Limb (tissue), 2 donors: Measurements from ENCODE around the gene ETFA.
A peak's percentile ranks its signal among the peaks of the same experiment; 100 is the strongest.
"Not testable (repeated sequence)": the region's sequence is repeated elsewhere in the genome, so short reads cannot be mapped to it uniquely, and the experiment has no call there.

ENCODE experiments used
- DNase-seq, 2 donors: peaks; one replicate each; pipeline ENCODE4 v3.0.0-alpha.2; 2016; ENCODE audit errors: extremely low spot score in 2 of 2

Gene ETFA

DNA sequence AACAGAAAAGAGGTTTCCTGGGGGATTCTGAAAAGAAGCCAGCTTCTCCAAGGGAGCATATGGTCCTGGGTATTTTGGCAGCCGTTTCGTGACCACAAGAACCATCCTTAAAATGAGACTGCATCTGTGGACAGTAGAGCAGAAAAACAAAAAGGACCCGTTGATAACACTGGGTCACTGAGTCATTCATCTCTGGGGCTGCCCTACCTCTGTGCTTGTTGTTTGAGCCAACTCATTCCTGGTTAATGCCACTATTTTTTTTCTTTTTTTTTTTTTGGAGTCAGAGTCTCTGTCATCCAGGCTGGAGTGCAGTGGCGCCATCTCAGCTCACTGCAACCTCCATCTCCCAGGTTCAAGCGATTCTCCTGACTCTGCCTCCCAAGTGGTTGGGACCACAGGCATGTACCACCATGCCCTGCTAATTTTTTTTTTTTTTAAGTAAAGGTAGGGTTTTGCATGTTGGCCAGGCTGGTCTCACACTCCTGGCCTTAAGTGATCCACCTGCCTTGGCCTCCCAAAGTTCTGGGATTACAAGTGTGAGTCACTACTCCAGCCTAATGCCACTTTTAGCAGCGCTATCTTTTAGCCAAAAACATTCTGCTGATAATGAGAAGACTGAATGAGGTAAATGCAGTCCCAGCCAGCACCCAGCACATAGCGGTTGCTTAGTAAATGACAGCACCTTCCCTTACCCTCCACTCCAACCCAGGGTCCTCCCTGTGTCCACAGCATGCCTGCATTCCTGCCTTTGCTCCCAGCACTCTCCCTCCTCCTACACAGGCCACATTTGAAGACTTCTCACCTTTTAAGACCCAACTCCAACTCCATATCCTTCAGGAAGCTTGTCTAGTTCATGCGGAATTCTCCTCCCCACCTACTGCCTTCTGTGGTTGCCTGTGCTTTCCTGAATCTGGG is 16.2 kb upstream of the ETFA start:
- no peak for DNase-seq

DNA sequence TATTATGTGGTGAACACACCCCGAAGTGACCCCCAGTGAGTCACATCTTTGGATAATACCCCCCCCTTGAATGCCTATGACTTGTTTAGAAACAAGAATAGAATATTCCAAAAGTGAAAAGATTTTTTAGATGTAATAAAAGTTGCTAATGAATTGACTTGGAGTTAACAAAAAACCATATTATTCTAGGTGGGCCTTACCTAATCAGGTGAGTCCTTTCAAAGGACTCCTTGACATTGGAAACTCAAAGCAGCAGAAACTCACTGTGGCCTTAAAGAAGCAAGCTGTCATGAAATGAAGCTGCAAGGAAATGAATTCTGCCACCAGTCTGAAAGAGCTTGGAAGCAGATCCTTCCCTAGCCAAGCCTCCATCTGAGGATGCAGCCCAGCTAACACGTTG is 14.4 kb upstream of the ETFA start:
- DNase-seq = no peak

DNA sequence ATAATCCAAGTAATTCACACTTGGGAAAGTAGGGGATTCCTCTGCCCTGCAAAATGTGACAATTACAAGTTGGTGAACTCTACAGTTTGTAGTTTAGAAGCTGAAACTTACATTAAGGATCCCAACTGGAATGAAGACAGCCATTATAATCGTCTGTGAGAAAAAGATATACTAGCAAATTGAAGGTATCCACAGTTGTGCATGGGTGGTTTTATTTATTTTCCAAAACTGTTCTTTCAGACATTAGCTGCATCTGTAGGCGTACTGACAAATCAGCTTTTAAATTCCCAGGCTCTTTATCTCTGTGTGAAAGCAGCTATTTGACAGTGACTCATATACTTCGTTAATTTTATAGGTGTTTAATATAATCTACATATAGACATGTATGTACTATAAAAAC is 12.8 kb upstream of the ETFA start:
- no peak for DNase-seq

DNA sequence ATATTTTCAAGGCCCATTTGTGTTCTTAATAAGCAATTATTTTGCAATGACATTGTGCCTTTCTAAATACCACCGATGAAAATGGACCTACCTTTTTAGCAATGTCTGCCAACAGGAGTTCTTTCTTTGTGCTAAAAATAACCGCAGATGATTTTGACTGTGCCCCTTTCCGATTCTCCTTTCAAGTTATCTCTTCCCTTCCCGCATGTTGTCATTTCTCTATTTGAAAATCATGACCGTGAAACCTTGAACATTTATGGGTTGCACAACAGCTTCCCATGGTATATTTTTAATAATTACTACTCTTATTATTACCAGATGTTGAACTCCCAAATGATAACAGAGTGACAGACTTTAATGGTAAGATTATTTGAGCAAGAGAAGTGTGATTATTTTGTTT is 10.3 kb upstream of the ETFA start:
- no peak for DNase-seq

DNA sequence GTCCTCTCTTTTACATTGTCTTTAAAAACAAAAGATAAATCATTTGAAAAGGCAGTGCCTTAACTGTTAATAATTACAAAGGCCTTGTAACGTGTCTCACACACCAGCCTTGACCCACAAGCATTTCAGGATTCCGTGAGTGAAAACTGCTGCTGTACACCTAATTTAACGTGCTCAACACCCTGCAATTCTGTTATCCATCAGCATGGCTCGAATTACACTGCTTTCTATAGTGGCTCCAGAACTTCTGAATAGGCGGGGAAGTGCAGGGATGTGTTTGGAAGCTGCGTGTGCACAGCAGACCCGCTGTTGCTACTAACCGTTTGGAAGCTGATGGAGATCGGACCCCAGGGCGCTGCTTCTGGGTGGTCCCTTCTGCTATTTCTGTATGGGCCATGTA is 9.9 kb upstream of the ETFA start:
- DNase-seq = no peak

DNA sequence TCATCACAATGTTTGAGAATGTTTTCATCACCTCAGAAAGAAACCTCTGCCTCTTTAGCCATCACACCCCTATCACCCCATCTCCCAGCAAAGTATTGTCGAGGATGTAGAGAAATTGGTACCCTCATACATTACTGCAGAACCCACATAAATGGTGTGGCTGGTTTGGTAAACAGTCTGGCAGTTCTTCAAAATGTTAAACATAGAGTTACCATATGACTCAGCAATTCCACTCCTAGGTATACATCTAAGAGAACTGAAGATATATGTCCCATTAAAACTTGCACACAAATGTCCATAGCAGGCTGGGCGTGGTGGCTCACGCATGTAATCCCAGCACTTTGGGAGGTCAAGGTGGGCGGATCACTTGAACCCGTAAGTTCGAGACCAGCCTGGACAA is 8.7 kb upstream of the ETFA start:
- DNase-seq = no peak

DNA sequence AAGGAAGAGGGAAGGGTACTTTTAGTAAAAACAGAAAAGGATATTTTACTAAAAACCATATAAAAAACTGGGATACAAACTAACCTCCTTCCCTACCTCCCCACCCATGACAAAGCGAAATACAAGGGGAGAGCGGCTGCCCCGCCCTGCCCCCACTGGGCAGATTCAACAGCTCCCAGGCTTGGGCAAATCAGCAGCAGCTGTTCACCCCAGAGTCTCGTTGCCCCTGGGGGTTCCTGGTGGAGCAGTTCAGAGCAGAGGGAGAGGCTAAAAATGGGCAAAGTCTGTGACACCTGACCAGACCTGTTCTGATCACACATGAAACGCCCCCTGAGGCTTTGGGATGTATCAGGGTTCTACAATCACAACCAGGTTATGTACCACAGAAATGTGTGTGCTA is 2.5 kb upstream of the ETFA start:
- DNase-seq = no peak

DNA sequence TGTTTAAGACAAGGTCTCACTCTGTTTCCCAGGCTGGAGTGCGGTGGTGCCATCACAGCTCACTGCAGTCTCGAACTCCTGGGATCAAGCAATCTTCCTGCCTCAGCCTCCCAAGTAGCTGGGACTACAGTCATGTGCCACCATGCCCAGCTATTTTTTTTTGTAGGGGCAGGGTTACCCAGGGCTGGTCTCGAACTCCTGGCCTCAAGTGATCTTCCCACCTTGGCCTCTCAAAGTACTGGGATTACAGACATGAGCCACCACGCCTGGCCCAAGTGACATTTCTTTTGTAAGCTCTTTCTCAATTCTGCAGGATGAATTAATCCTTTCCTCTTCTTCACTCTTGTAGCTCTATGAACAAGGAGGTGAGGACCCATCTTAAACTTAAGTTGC is 1.9 kb upstream of the ETFA start:
- DNase-seq = not testable (repeated sequence)

DNA sequence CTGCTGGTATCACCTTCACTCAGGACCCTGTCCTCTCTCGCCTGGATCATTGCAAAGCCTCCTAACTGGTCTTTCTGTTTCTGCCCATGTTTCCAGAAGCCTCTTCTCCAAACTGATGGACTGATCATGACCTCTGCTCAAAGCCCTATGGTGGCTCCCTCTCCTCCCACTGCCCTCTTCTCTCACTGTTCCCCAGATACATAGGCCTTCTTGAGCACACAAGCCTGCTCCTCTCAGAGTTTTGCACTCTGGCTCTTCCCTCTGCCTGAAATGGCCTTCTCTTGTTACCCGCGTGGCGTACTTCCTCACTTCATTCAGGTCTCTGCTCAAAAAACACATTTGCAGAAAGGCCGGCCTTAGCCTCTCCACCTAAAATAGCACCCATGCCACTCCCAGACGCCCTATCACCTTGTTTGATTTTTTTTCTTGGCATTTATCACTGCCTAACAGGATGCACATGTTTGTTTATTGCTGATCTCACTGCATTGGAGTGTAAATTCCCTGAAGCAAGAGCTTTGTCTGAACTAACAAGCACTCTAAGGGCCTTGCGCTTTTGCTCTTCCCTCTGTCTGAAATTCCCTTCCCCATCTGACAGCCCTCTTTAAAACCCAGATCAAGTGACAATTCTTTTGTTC is 1.4 kb upstream of the ETFA start:
- no peak for DNase-seq

DNA sequence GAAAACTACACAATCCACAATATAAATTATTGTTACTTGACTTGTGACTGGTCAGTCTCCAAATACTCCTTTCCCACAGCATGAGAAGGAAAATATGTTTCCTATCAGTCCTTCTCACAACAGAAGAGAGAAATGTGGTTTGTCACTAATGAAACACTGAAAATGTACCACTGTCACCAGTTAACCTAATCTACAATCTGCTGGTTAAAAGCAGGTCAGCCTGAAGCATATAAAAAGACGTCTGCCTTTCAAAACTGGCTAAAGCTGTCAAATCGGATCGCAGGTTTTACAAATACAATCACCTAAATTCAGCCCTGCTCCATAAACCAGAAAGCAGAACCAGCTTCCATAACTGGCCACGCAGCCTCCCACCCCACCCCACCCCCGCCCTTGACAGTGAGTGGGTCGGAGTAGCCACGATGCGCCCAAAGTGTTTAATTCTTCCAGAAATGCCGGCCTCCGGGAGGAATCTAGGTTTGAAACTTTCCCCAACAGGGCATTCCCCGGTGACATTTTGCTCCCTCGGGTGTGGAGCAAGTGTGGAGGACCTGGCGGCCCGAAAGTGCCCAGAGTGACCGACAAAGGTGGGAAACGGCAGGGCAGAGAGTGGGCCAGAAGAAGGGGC is 682 bp downstream of the ETFA start:
- peak in 1 of 2 donors; percentile 58 for DNase-seq

DNA sequence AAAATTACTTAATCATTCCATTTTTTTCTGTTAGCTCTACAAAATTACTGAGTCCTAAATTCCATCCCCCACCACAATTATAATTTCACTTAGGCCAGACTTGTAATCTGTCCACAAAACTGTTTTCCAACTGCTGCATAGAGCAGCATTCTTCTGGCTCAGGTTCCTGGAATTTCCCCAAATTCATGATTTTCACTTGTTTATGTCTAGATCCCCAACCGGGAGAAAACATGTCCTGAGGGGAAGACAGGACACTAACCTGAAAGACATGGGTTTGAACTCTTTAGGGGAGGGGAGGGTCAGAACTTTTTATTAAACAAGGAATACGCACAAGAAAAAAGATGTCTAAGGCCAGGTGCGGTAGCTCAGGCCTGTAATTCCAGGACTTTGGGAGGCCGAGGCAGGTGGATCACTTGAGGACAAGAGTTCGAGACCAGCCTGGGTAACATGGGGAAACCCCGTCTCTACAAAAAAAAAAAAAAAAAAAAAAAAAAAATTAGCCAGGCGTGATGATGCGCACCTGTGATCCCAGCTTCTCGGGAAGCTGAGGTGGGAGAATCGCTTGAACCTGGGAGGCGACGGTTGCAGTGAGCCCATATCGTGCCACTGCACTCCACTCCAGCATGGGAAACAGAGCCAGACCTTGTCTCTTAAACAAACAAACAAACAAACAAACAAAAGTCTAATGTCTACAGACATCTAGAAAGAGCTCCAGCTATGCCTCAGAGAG is 1.5 kb downstream of the ETFA start:
- no peak for DNase-seq

DNA sequence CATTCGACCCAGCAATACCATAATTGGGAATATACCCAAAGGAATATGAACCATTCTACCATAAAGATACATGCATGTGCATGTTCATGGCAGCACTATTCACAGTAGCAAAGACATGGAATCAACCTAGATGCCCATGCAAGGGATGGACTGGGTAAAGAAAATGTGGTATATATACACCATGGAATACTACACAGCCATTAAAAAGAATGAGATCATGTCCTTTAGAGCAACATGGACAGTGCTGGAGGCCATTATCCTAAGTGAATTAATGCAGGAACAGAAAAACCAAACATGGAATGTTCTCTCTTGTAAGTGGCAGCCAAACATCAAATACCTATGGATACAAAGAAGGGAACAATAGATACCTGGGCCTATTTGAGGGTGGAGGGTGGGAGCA is 7.4 kb downstream of the ETFA start:
- no peak for DNase-seq

DNA sequence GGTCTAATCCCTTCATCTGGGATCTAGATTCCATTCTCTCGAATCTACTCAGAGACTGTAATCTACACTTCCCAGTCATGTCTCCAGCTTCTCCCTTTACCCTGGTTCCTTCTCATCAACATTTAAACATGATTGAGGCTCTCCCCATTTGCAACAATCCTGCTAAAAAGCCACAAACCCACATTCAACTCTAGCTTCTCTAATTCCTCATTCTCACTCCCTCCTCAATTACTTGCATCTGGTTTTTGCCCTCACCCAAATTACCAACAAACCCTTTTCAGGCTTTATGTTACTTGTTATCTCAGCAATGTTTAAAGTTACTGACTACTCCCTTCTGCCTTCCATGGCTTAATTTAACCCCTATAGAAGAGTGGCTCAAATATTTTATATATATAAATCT is 11.5 kb downstream of the ETFA start:
- no peak for DNase-seq

DNA sequence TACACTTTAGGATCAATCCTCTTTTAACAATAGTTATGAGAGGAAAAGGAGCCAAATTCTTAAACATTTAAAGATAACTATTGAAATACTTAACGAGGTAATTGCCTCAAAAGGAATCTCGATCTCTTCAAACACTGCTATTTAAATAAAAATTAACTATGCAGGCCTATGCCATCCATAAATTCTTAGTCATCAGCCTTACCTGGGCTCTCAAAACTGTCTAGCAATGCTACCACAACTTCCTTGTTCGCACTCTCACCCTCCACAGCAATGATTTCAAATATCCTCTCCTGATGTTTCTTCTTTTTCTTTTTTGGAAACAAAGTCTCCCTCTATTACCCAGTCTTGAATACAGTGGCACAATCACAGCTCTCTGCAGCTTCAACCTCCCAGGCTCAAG is 12.3 kb downstream of the ETFA start:
- no peak for DNase-seq

DNA sequence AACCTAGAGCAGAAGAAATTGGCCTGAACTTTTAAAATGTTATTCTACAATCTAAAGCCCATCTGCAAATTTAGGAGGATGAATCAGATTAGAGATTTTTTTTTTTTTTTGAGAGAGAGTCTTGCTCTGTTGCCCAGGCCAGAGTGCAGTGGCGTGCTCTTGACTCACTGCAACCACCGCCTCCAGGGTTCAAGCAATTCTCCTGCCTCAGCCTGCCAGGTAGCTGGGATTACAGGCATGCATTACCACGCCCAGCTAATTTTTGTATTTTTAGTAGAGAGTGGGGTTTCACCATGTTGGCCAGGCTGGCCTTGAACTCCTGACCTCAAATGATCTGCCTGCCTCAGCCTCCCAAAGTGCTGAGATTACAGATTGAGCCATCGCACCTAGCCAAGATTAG is 13.3 kb downstream of the ETFA start:
- DNase-seq = not testable (repeated sequence)

DNA sequence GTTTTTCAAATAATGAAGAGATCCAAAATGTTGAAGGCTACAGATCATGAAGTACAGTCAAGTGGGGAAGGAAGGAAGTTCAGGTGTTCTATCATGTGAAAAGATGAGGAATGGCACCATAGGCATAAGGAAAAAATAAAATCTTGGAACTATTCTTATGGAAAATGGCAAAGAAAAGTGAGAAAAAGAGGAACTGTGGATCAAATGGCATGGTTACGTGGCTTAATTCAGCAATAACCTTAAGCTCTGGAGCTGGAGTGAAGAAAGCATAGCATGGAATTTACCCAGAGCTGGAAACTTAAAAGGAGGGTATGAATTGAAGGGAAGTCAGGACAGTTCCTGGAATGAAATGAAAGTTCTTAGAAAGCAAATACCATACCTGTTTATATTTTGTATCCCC is 14.4 kb downstream of the ETFA start:
- DNase-seq = no peak

DNA sequence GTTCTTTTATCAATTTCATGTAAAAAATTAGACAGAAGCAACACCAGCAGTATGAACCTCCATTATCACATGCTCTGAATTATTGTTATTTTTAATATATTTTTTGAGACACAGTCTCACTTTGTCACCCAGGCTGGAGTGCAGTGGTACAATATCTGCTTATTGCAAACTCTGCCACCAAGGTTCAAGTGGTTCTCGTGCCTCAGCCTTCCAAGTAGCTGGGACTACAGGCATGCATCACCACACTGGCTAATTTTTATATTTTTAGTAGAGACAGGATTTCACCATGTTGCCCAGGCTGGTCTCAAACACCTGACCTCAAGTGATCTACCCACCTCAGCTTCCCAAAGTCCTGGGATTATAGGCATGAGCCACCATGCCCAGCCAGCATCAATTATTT is 16.8 kb downstream of the ETFA start:
- not testable (repeated sequence) for DNase-seq

DNA sequence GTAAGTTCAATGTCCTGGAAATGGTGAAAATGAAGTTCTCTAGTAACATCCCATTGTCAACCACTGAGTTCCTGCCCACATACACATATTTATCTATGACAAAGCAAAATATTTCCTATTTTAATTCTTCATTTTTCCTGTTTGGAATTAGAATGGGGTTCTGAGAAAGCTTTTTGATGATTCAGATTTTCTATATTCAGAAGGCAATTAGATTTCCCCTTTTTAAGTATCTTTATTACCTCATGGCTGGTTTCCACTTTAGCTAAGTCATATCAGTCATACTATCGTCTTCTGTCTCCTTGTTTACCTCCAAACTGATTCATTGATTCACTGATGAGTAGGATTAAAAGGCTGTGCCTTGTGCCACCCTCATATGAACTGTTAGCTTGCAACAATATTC is 17.9 kb downstream of the ETFA start:
- DNase-seq = no peak

DNA sequence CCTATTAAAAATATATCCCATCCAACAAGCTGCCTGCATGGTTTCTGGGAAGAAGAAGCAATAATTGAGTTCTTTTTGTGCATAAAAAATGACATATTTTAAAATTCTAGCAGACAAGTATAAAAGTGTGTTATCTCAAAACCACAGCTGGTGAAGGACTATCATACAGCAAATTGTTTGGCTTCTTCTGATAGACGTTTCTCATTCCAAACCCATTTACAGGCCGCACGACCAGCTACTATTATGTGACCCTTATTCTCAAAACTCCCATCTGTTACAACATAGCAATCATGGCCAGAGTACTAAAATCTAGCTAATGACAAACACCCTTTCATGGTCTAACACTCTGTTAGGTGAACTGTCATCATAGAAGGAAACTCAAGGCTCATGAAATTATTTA is 21.7 kb downstream of the ETFA start:
- no peak for DNase-seq

DNA sequence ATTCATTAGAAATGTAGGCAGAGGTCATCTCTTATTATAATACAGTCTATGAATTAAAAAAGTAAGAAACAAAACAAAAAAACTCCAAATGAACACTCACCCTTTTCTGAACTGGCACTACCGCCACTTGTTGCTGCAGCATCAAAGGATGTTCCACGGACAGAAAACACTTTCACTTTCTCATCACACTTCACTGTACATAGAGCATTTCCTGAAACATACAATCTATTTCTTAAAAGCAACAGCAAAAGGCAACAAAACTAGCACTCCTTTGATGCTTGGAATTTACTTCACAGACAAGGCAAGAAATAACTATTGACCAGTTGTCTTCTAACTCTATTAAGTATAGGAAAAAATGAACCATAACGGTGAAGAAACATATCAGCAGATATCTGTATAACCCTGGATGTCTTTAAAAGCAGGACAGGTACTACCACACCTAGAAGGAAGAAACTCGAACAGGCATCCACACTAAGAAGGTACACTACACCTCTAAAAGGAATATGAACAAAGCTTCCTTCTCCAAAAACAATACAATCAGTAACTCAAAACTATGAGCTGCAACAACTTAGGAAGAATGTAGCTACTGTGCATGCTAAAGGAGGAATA is 24.9 kb downstream of the ETFA start:
- DNase-seq = no peak

DNA sequence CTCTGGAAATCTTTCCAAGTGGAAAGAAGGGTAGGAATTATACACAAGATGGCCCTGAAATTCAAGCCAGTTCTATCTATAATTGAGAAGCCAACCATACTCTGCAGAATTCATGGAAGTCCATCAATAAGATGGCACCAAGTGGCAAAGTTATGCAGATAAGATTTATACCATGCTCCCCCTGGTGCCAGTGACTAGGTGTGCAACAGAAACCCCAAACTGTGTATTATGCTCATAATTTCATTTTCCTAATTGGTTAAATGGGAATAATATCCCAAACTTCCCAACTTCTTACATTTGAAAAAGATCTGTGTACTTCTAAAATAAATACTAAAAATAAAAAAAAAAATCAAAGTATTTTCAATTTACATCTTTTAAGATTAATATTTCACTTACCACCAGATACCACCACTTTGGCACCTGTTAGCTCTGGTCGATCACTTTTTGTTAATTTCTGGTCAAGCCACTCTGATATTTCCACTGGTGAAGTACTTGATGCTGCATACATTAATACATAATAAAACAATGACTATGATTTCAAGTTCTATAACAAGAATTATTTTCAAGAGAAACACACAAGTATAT is 25.9 kb downstream of the ETFA start:
- no peak for DNase-seq
